Stimulated activated CD8-positive, alpha-beta memory T cell treated with anti-CD3 and anti-CD28 coated beads, Interleukin-15, amount 100 ng/mL, for 24 hours (primary cell): ENCODE measurements around the gene HDAC11.
"Not testable (repeated sequence)": the region's sequence is repeated elsewhere in the genome, so short reads cannot be mapped to it uniquely, and the experiment has no call there.

ENCODE experiments used
- DNase-seq: peaks from one replicate; pipeline ENCODE4 v3.0.0-alpha.2; 2020; ENCODE audit warnings: low read depth

Gene HDAC11

GRCh38 chr3:13470894-13471574 lies 9.1 kb upstream of the HDAC11 start:
- no peak for DNase-seq

- no peak for DNase-seq
Measured at GRCh38 chr3:13472286-13472685, 7.8 kb upstream of the HDAC11 start.

GRCh38 chr3:13473020-13473419 lies 7.1 kb upstream of the HDAC11 start:
- DNase-seq, result no peak

GRCh38 chr3:13474021-13474420 lies 6.1 kb upstream of the HDAC11 start:
- DNase-seq, result no peak

GRCh38 chr3:13474776-13475303 lies 5.3 kb upstream of the HDAC11 start:
- DNase-seq, result no peak

- DNase-seq, result no peak
Measured at GRCh38 chr3:13475871-13476590, 4.1 kb upstream of the HDAC11 start.

GRCh38 chr3:13477943-13478342 lies 2.2 kb upstream of the HDAC11 start:
- DNase-seq, result no peak

GRCh38 chr3:13479332-13479581 lies 849 bp upstream of the HDAC11 start:
- no peak for DNase-seq

- no peak for DNase-seq
Measured at GRCh38 chr3:13480340-13481318, 523 bp downstream of the HDAC11 start.

GRCh38 chr3:13482106-13482690 lies 2.1 kb downstream of the HDAC11 start:
- no peak for DNase-seq

- no peak for DNase-seq
Measured at GRCh38 chr3:13483286-13483685, 3.2 kb downstream of the HDAC11 start.

- DNase-seq, result no peak
Measured at GRCh38 chr3:13483988-13484695, 4.0 kb downstream of the HDAC11 start.

GRCh38 chr3:13484851-13485590 lies 4.9 kb downstream of the HDAC11 start:
- no peak for DNase-seq

GRCh38 chr3:13485630-13486562 lies 5.8 kb downstream of the HDAC11 start:
- not testable (repeated sequence) for DNase-seq

GRCh38 chr3:13487403-13487802 lies 7.3 kb downstream of the HDAC11 start:
- DNase-seq, result no peak

- DNase-seq, result no peak
Measured at GRCh38 chr3:13491206-13491974, 11.3 kb downstream of the HDAC11 start.

GRCh38 chr3:13492048-13492447 lies 11.9 kb downstream of the HDAC11 start:
- no peak for DNase-seq

- DNase-seq, result no peak
Measured at GRCh38 chr3:13492976-13493866, 13.1 kb downstream of the HDAC11 start.
